HG03558 (cell line): ENCODE results near the gene LRRC9.
A peak's percentile ranks its signal among the peaks of the same experiment; 100 is the strongest.
"Not testable (repeated sequence)": the region's sequence is repeated elsewhere in the genome, so short reads cannot be mapped to it uniquely, and the experiment has no call there.

Experiments
- ATAC-seq: cut with Tn5 transposase; IDR thresholded peaks from one replicate; pipeline ENCODE4 v1.9.1; 2021; ENCODE audit warnings: moderate number of reproducible peaks; ENCODE audit not compliant: unreplicated experiment; ENCODE audit errors: extremely low read depth

Gene LRRC9

DNA sequence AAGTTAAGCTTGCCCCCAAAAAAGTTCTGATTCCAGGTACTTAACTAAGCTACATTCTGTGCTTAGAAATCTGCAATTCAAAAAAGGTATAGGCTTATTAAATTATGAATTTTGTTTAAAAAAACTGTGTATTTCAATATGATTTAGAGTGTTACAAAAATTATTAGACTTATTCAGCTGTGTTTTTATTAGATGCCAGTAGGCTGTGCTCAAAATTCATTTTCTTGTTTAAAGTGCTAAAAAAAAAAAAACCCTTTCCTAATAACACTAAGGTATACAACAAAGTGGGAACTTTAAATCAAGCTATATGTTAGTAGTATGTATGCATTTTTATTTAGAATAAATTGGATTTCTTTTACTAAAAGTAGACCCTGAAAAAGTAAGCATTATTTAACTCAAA is 25.0 kb downstream of the LRRC9 start:
- ATAC-seq = no peak

DNA sequence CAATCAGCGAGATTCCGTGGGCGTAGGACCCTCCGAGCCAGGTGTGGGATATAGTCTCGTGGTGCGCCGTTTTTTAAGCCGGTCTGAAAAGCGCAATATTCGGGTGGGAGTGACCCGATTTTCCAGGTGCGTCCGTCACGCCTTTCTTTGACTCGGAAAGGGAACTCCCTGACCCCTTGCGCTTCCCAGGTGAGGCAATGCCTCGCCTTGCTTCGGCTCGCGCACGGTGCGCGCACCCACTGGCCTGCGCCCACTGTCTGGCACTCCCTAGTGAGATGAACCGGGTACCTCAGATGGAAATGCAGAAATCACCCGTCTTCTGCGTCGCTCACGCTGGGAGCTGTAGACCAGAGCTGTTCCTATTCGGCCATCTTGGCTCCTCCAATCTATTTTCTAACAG is 32.2 kb downstream of the LRRC9 start:
- not testable (repeated sequence) for ATAC-seq

DNA sequence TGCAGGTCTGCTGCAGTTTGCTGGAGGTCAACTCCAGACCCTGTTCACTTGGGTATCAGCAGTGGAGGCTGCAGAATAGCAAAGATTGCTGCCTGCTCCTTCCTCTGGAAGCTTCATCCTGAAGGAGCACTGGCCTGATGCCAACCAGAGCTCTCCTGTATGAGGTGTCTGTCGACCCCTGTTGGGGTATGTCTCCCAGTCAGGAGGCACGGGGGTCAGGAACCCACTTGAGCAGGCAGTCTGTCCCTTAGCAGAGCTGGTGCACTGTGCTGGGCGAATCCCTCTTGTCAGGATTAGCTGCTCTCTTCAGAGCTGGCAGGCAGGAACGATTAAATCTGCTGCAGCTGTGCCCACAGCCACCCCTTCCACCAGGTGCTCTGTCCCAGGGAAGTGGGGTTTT is 37.9 kb downstream of the LRRC9 start:
- not testable (repeated sequence) for ATAC-seq

GRCh38 chr14:59959668-59960067 is 39.7 kb downstream of the LRRC9 start:
- no peak for ATAC-seq

DNA sequence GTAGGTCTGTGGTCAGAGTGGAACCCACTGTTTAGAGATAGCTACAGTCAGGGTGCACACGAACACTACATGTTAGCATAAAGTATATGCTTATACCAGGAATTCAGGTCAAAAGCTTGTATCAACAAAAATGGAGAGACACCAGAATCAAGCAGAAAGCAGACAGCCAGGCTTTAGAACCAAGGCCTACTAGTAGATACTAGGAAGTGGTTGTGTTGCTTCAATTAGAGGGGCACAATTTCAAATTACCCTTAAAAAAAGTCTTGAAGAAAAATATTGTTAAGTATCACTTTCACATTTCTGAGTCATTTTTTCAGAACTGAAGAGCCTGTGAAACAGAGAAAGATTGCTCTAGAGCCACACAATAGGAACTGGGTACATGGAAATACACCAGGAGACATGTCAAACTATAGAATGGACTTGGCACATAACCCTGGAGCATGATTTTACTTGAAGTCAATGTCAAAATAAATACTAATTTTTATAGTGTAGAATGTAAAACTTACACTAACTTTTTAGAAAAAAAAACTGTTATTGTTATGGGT is 41.6 kb downstream of the LRRC9 start:
- peak; percentile 37 for ATAC-seq

DNA sequence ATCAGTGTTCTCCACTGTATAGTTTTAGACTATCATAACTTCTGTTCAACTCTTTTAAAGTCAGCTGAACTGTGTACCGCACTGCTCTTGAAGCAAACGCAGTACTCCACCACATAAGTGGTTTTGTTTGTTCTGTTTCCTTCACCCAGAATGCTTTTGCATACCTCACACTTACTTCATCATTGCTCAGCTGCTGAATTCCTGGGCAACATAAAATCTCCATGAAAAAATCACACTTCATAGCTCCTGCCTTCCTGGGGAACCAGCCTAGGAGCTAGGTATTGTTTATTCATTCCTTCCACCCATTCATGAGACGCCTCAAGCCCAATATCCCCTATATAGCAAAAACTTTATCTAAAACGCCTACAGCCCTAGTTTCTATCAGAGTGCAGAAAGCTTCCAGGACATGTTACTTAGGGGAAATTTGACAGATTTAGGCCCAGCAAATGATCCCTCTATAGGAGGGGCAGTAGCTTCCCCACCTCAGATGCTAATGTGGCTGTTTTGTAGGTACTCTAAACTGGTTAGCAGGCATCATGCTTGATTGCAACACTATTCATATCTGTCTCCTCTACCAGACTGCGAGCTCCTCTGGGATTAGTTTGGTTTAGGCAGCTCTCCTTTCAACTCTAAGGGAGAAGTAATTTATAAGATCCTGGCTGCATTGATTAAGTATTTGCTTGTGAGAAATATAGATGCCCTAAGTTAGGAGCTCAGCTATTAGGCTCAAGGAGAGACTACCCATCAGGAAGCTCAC is 44.5 kb downstream of the LRRC9 start:
- ATAC-seq = peak; percentile 7

- ATAC-seq = no peak
These were observed 49.4 kb downstream of the LRRC9 start for GRCh38 chr14:59969319-59969718.

- ATAC-seq = no peak
These were observed 61.6 kb downstream of the LRRC9 start for GRCh38 chr14:59981564-59981963.

DNA sequence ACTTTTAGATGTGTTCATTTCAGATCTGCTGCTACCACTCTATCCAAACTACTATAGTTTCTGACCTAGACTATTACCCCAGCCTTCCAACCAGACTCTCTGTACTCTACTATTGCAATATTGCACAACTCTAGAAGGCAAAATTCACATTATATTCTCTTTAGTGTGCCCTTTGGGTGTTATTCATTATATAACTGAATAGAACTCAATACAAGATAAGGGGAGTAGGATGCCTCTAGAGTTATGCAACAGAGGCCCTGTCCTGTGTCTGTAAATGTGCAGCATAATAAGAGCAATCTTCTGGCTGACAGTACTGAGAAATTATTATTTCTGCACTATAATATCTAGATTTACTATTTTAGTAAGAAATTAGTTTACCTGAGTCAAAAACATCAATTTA is 63.1 kb downstream of the LRRC9 start:
- ATAC-seq = no peak

- ATAC-seq = no peak
These were observed 66.7 kb downstream of the LRRC9 start for GRCh38 chr14:59986556-59987059.

DNA sequence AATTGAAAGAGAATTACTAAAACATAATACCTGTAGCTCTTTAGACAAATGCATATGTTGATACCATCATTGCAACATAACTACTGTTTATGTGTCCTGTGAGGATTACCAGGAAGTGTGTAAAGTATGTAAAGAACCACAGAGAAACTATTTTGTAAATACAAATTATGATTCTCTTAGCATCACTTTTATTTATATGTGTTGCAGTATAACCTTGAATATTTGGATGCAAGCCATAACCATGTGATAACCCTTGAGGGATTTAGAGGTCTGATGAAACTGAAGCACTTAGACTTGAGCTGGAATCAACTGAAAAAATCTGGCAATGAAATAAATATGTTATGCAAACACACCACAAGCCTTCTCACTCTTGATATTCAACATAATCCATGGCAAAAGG is 77.5 kb downstream of the LRRC9 start:
- ATAC-seq = no peak

- no peak for ATAC-seq
These were observed 78.0 kb downstream of the LRRC9 start for GRCh38 chr14:59997966-59998365.

- ATAC-seq = no peak
These were observed 78.6 kb downstream of the LRRC9 start for GRCh38 chr14:59998564-59998963.

- no peak for ATAC-seq
These were observed 83.0 kb downstream of the LRRC9 start for GRCh38 chr14:60002819-60003492.

- no peak for ATAC-seq
These were observed 84.0 kb downstream of the LRRC9 start for GRCh38 chr14:60003991-60004390.

DNA sequence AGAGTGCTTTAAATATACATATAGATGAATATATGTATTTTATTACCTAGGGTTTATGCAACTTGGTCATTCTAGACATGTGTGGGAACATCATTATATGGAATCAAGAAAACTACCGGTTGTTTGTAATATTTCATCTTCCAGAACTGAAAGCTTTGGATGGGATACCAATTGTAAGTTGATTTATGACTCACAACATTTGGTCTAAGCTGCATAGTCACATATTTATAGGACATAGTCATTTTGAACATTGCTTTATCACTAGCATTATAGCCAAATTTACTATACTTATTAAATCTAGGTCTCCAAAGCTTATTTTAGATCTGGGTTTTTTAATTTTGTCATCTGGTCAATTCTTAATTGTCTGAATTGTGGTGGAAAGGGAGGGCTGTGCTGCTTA is 88.1 kb downstream of the LRRC9 start:
- ATAC-seq = no peak

GRCh38 chr14:60010263-60010662 is 90.3 kb downstream of the LRRC9 start:
- not testable (repeated sequence) for ATAC-seq

DNA sequence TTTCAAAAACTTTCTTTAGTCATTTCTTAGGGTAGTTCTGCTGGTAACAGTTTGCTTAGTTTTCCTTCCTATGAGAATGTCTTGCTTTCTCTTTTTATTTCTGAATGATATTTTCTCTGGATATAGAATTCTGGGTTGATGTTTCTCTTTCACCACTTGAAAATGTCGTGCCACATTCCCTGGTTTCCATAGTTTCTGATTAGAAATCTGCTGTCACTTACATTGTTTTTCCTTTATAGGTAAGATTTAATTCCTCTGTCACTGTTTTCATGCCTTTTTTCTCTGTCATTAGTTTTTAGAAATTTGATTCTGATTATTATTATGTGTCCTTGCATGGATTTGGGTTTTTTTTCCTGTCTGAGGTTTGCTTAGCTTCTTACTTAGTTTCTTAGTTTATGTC is 94.5 kb downstream of the LRRC9 start:
- no peak for ATAC-seq

DNA sequence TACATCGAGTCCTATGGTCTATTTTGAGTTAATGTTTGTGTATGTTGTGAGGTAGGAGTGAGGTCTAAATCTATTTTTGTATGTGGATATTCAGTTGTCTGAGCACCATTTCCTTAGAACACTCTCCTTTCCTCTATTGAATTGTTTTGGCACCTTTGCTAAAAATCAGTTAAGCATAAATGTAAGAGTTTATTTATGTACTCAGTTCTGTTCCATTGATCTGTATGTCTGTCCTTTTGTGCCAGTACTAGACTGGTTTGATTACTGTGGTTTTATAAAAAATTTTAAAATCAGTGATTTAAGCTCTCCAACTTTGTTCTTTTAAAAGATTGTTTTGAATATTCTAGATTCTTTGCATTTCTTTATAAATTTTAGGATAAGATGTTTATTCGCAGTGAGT is 101.7 kb downstream of the LRRC9 start:
- no peak for ATAC-seq

DNA sequence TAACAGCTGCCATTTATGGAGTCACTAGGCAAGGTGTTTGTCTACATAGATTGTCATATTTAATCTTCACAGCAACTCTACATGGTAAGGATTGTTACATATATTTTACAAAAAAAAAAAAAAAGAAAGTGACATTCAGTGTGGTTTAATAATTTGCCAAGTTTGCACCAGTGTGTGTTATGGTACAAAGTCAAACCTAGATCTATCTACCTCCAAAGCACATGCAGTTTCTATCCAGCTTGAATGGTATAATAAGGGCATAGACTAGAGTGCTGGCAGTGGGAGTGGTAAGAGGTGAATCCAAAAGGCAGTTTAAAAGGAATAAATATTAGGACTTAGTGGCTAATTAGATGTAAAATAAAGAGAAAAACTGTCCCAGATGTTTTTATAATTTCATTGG is 105.6 kb downstream of the LRRC9 start:
- no peak for ATAC-seq

- no peak for ATAC-seq
These were observed 115.2 kb downstream of the LRRC9 start for GRCh38 chr14:60035177-60035576.
